Body of pancreas (tissue), 4 donors: ENCODE measurements around the gene NPAS1.

Source experiments
- POLR2A ChIP-seq, 3 donors: fragments of 450-650 bp; IDR thresholded peaks; one replicate each; pipeline ENCODE4 v1.6.1; 2016; ENCODE audit warnings: antibody characterized with exemption in 3 of 3, mild to moderate bottlenecking in 2 of 3
- TF ChIP-seq, protein P1 (sequence below), 7 experiments: fragments of 450-650 bp in 4 of 7; fragments of 200-600 bp in 3 of 7; sonication (generic) in 3 of 7; IDR thresholded peaks; one replicate each; pipeline ENCODE4 v1.5.1; 2016 to 2019; ENCODE audit warnings: antibody characterized with exemption in 7 of 7

DNA sequence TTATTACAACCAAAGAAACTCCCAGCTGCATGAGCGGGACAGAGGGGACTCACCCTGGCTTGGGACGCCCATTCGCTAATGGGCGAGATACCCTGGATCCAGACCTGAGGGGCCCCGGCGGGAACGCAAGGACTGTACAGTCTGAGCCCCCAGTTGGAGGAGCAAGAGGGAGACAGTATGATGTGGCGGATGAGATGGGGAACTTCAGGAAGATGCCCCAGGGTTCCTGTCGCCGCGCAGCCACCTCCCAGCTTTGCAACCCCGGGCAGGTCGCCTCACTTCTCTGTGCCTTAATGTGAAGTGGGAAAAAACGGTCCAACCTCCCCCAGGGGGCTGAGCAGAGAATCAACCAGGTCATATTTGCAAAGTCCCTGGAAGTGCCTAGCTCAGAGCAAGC lies 2.5 kb downstream of the NPAS1 start:
- TF ChIP-seq, protein P1, sequence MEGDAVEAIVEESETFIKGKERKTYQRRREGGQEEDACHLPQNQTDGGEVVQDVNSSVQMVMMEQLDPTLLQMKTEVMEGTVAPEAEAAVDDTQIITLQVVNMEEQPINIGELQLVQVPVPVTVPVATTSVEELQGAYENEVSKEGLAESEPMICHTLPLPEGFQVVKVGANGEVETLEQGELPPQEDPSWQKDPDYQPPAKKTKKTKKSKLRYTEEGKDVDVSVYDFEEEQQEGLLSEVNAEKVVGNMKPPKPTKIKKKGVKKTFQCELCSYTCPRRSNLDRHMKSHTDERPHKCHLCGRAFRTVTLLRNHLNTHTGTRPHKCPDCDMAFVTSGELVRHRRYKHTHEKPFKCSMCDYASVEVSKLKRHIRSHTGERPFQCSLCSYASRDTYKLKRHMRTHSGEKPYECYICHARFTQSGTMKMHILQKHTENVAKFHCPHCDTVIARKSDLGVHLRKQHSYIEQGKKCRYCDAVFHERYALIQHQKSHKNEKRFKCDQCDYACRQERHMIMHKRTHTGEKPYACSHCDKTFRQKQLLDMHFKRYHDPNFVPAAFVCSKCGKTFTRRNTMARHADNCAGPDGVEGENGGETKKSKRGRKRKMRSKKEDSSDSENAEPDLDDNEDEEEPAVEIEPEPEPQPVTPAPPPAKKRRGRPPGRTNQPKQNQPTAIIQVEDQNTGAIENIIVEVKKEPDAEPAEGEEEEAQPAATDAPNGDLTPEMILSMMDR (IDR thresholded peaks at IDR 0.05): no peak
- no peak for TF ChIP-seq POLR2A (IDR thresholded peaks at IDR 0.05)
